ENCODE measurements around the gene OR7E24.

DNA sequence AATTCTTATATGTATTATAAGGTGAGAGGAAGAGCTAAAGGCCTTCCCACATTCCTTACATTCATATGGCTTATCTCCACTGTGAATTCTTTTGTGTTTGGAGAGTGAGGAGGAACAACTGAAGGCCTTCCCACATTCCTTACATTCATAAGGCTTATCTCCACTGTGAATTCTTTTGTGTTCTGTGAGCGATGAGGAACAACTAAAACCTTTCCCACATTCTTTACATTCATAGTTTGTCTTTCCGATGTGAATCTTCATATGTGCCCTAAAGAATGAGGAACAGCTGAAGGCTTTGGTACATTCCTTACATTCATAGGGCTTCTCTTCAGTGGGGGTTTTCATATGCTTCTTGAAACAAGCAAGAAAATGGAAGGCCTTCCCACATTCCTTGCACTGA, 45.6 kb downstream of the OR7E24 start:
- TF ChIP-seq, protein P1, sequence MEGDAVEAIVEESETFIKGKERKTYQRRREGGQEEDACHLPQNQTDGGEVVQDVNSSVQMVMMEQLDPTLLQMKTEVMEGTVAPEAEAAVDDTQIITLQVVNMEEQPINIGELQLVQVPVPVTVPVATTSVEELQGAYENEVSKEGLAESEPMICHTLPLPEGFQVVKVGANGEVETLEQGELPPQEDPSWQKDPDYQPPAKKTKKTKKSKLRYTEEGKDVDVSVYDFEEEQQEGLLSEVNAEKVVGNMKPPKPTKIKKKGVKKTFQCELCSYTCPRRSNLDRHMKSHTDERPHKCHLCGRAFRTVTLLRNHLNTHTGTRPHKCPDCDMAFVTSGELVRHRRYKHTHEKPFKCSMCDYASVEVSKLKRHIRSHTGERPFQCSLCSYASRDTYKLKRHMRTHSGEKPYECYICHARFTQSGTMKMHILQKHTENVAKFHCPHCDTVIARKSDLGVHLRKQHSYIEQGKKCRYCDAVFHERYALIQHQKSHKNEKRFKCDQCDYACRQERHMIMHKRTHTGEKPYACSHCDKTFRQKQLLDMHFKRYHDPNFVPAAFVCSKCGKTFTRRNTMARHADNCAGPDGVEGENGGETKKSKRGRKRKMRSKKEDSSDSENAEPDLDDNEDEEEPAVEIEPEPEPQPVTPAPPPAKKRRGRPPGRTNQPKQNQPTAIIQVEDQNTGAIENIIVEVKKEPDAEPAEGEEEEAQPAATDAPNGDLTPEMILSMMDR (IDR thresholded peaks at IDR 0.05; ENCODE audit: extremely low read depth in 1 of 2, insufficient read depth in 1 of 2, low read depth in 1 of 2, low read length in 2 of 2), result no peak
- TF ChIP-seq POLR2A (IDR thresholded peaks at IDR 0.05; ENCODE audit: low read depth, low read length) (no peak), POLR2AphosphoS5 (IDR thresholded peaks at IDR 0.05; ENCODE audit: insufficient read depth, low read depth, low read length) (no peak), GATA2 (IDR thresholded peaks at IDR 0.05; ENCODE audit: insufficient read depth, insufficient read length, low read depth, low read length) (no peak), EZH2 (IDR thresholded peaks at IDR 0.05; ENCODE audit: borderline replicate concordance, low read depth, low read length, severe bottlenecking) (no peak), JUN (IDR thresholded peaks at IDR 0.05; ENCODE audit: borderline replicate concordance, insufficient read depth, insufficient read length, low read depth) (no peak), FOS (IDR thresholded peaks at IDR 0.05; ENCODE audit: borderline replicate concordance, insufficient read depth, low read length) (no peak)
- TF ChIP-seq, protein P2, sequence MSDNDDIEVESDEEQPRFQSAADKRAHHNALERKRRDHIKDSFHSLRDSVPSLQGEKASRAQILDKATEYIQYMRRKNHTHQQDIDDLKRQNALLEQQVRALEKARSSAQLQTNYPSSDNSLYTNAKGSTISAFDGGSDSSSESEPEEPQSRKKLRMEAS (IDR thresholded peaks at IDR 0.05; ENCODE audit: insufficient read depth, insufficient read length), result no peak
